A673 (cell line): Measurements from ENCODE around the gene LRRC8D.

ENCODE experiments used
- CTCF ChIP-seq: fragments of 300-800, 200-600 bp; sonication (generic); conservative IDR thresholded peaks from 2 replicates; pipeline ENCODE4 v1.5.1; 2017; ENCODE audit warnings: low read depth, mild to moderate bottlenecking, antibody characterized with exemption, low read length, moderate library complexity, mixed read lengths
- EZH2 ChIP-seq: fragments of 200-600 bp; sonication (generic); IDR thresholded peaks from 2 replicates; pipeline ENCODE4 v1.6.1; 2017; ENCODE audit warnings: borderline replicate concordance, low read depth, mild to moderate bottlenecking, mixed read lengths, antibody characterized with exemption, low read length; ENCODE audit not compliant: poor library complexity, severe bottlenecking

GRCh38 chr1:89834083-89834704 is 13.4 kb downstream of the LRRC8D start:
- TF ChIP-seq CTCF (no peak; the same call in 1 of the 2 replicates), EZH2 (no peak)
